OCI-LY7 (cell line): ENCODE measurements around the gene PIM2.

Experiments
- EZH2phosphoT487 ChIP-seq: fragments of 200-600 bp; sonication (generic); IDR thresholded peaks from 2 replicates; pipeline ENCODE4 v1.6.1; 2018; ENCODE audit warnings: low read depth, borderline replicate concordance, mild to moderate bottlenecking, mixed run types, antibody characterized with exemption, low read length, moderate library complexity, mixed read lengths
- TF ChIP-seq, protein P1 (sequence below): fragments of 200-600 bp; sonication (generic); conservative IDR thresholded peaks from 2 replicates; pipeline ENCODE4 v1.5.1; 2014; ENCODE audit warnings: mild to moderate bottlenecking, antibody characterized with exemption, low read length, moderate library complexity, mixed read lengths

DNA sequence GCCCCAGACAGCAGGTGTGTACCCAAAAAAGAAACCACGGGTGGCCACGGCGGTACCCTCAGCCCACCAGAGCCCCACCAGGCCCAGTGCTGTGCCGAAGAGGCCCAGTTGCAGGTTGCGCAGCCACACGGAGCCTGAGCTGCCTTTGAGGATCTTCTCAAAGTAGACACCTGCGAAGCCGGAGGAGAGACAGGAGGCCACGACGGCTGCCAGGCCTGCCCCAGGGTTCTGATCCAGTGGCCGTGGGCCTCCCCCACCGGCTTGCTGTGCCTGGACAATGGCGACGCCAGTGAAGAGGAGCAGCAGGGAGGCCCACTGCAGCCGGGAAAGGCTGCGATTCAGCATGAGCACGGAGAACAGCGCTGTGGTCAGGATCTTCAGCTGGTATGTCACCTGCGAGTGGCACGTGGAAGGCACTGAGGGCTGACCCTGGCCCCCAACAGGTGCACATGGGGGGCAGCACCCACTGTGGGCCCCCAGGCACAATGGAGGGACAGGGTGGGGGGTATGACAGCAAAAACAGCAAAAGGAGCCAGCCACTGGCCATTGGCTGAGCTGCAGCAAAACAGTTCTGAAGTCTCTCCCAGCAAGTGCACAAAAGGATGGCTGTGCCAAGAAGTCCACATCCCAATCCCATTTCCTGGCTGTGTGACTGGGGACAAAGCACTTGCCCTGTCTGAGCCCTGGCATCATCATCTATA, 13.6 kb downstream of the PIM2 start:
- TF ChIP-seq, protein P1, sequence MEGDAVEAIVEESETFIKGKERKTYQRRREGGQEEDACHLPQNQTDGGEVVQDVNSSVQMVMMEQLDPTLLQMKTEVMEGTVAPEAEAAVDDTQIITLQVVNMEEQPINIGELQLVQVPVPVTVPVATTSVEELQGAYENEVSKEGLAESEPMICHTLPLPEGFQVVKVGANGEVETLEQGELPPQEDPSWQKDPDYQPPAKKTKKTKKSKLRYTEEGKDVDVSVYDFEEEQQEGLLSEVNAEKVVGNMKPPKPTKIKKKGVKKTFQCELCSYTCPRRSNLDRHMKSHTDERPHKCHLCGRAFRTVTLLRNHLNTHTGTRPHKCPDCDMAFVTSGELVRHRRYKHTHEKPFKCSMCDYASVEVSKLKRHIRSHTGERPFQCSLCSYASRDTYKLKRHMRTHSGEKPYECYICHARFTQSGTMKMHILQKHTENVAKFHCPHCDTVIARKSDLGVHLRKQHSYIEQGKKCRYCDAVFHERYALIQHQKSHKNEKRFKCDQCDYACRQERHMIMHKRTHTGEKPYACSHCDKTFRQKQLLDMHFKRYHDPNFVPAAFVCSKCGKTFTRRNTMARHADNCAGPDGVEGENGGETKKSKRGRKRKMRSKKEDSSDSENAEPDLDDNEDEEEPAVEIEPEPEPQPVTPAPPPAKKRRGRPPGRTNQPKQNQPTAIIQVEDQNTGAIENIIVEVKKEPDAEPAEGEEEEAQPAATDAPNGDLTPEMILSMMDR: no peak
- no peak for TF ChIP-seq EZH2phosphoT487
